Frontal cortex (tissue), 4 donors: Measurements from ENCODE around the gene RAET1E. TPM values are rescaled to one million over a fixed set of nuclear protein-coding genes. Genes with fewer than 3 reads are reported as not detected.
"Not testable (repeated sequence)": the region's sequence is repeated elsewhere in the genome, so short reads cannot be mapped to it uniquely, and the experiment has no call there.

Experiments
- DNase-seq, 2 donors: peaks; one replicate each; pipeline ENCODE4 v3.0.0; 2012; ENCODE audit warnings: low spot score in 2 of 2
- FAIRE-seq: peaks from 2 replicates; lab custom pipeline; 2012; peaks lifted over from hg19 to GRCh38; lab: Jason Lieb, UNC
- total RNA-seq: library from RNA; depleted of rRNA; stranded (reverse); fragments of >200 nt; gene quantifications from one replicate; pipeline ENCODE4 v1.2.3, GENCODE V29; 2014
- donor health status: control.
- donor health status: control.
- donor health status: control.

Gene RAET1E
- not detected for total RNA-seq

GRCh38 chr6:149897855-149898744 is at the start of gene RAET1E:
TSS of gene RAET1E (minus strand) at chr6:149898113. CDS start at chr6:149890901, 7,212 bp downstream.
- no peak for FAIRE-seq

GRCh38 chr6:149947533-149947932 is 49.6 kb upstream of the RAET1E start:
- DNase-seq, FAIRE-seq: not testable (repeated sequence)

More at GRCh38 chr6:149897855-149898744, at the start of gene RAET1E:
- DNase-seq, result no peak

- FAIRE-seq, DNase-seq: not testable (repeated sequence)
Measured at GRCh38 chr6:149946631-149947030, 48.7 kb upstream of the RAET1E start.

GRCh38 chr6:149945276-149945675 is 47.4 kb upstream of the RAET1E start:
- DNase-seq, FAIRE-seq: not testable (repeated sequence)

DNA sequence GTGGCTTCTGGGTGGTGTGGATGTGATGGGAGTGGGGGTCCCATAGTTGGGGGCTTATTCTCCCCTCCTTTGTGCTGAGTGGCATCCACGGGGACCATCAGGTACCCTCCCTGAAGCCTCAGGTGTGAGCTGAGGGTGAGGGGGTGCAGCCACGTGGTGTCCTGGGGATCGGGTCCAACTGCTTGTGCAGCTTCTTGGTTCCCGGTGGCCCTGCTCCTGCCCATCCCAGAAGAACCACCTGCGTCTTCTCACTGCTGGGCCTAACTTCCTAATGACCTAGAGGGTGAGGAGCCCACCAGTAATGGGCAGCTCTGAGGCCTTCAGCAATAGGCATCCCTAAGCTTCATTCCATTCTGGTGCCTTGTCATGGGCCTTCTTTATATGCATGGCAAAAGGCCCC is 45.4 kb upstream of the RAET1E start:
- DNase-seq, FAIRE-seq: not testable (repeated sequence)

GRCh38 chr6:149942461-149942829 is 44.5 kb upstream of the RAET1E start:
- DNase-seq, result no peak
- no peak for FAIRE-seq

DNA sequence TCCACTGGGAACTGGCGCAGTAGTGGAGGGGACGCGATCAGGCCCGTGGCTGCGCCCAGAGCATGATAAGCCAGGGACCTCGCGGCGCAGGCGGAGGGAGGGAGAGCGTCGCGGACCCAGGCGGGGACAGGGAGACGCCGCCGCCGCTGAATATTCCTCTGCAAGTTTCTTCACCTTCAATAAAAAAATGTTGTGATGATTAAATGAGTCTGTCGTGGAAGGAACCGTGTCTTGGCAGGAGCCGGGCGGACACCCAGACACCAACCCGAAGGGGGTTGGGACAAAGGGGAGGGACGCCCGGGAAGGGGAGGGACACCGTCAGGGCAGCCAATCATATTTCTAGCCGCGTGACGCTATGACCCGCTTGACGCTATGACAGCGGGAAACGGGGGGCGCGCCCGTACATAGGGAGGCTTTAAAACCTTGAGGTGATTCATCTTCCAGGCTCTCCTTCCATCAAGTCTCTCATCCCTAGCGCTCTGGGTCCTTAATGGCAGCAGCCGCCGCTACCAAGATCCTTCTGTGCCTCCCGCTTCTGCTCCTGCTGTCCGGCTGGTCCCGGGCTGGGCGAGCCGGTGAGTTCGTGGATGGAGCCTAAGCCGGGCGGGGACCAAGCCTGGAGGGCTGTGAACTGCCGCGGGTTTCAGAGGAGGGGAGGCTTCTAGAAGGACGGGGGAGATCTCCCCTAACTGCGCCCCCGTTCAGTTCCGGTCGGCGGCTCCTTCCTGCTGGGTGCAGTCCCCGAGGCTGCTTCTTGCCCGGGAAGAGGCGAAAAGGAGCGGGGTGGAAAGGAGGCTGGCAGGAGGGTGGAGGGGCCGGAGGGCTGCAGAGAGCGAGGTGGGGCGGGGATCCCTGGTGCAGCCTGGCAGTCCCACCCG is 43.9 kb upstream of the RAET1E start, which contains the start of gene ULBP2:
ULBP2 (plus strand) TSS at position 432 of the 878 bp plus-strand sequence; CDS start at position 491, 59 bp downstream.
- FAIRE-seq (no peak), DNase-seq (peak; percentile 80 to 92)

DNA sequence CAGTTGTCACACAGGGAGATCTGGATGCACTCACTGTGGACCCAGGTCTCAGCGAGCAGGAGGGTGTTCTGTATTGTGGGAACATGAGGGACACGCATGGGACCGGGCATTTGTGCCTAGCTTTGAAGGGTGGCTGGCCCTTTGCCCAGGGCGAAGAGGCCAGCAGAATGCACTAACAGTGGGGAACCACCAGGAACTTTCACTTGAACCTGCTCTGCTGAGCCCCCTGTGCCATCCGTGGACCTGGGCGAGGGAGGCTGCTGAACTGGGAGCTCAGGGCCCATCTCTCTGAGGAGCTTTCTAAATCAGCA is 42.7 kb upstream of the RAET1E start:
- DNase-seq (no peak), FAIRE-seq (no peak)

DNA sequence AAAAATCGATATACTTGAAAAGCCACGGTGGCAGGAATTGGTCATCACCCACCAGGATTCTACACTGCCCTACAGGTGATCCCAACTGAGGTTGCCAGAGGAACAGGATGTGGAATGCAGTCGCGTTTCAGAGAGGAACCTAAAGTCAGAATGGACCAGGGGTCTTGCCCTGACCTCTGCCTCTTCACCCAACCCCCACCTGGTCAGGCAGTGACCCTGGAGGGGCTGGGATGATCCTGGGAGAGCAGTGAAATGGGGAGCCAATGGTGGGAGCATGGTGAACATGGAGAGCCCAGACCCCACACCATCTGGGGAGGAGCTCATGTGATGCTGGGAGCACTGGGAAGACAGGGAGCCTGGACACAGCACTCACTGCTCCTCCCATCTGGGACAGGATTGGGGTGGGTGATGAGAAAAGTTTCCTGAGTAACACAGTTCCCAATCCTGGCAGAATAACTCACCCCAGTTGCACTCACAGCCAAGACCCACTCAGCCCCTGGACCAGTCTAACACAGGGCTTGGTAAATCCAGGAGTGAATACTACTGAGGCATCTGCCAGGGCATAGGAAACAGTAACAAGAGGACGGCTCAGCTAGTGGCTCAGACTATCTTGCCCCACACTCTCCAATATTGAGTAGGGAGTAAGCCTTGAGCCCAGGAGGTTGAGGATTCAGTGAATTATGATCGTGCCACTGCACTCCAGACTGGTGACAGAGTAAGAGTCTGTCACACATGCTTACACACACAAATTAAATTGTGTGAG is 42.2 kb upstream of the RAET1E start:
- FAIRE-seq, result no peak
- no peak for DNase-seq

GRCh38 chr6:149939356-149939648 is 41.4 kb upstream of the RAET1E start:
- DNase-seq (no peak), FAIRE-seq (no peak)

GRCh38 chr6:149938571-149939355 is 40.9 kb upstream of the RAET1E start:
- no peak for FAIRE-seq

DNA sequence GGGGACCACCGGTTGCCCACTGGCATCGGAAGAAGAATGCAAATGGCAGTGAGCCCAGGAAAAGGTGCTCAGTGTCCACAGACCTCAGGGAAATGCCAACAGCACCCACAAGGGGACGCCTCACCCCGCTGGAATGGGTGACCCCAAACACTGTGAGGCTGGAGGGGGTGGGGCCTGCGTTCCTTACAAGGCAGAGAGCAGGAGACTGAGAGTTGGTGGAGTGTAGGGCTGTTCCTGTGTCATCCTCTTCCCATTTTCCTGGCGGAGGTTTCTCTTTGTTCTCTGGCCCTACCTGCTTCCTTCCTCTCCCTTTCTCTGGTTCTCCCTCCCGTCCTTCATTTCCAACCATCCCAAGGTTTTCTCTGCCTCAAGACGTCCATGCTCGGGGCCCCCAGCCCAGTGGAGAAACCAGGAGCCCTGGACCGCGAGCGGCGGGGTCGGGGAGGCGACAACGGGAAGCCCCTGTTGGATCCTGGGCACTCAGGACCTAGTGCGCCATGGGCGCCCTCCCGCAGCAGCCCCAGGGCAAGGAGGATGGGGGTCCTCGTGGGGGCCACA is 40.2 kb upstream of the RAET1E start:
- not testable (repeated sequence) for FAIRE-seq, DNase-seq

More at GRCh38 chr6:149938571-149939355, 40.9 kb upstream of the RAET1E start:
- no peak for DNase-seq

DNA sequence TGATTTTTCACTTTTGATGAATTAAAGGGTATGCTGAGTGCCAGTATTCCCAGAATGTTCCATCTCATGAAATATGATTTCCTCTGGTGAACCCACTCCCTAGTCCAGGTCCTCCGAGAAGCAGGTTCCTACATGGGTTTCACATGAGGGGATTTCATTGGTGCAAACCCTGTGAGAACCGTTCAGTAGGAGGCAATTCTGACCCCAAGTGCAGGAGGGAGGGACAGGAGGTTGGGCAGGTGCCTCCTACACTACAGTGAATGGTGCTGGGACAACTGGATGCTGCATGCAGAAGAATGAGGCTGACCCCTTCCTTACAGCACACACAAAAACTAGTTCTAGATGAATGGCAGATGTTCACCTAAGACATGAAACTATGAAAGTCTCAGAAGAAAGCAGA is 38.8 kb upstream of the RAET1E start:
- FAIRE-seq, result no peak
- DNase-seq, result no peak

DNA sequence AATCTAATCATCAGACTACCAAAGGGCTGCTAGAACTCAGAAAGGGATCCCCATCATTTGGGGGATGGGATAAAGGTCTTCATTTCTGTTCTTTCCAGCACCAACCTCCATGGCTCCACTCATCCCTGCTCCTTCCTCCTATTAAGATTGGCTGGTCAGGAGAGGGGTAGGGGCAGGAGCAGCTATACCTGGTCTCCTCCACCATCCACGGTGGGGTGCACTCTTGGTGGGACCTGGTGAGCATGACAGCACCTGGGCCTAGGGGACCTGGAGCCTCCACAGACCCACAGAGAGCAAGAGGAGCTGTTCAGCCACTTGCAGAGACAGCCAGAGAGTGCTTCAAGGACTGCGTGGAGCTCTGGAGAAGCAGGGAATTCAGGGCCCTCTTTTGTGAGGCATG is 37.8 kb upstream of the RAET1E start:
- no peak for FAIRE-seq
- DNase-seq, result no peak

DNA sequence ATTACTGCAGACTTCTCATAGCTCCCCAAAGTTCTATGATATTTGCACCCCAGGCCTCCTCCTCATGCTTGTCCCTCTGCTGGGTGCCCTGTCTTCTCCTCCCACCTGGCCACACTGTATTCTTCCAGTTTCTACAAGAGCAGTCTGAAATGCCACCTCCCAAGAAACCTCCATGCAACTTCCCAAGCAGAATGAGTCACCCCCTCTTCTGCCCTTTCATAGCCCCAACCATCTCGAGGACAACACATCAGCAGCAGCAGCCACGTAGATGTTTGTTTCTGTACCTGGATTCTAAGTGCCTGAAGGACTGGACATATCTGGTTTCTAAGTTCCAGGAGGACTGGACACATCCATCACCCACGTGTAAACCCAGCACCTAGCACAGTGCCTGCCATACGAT is 37.3 kb upstream of the RAET1E start:
- DNase-seq (no peak), FAIRE-seq (no peak)

DNA sequence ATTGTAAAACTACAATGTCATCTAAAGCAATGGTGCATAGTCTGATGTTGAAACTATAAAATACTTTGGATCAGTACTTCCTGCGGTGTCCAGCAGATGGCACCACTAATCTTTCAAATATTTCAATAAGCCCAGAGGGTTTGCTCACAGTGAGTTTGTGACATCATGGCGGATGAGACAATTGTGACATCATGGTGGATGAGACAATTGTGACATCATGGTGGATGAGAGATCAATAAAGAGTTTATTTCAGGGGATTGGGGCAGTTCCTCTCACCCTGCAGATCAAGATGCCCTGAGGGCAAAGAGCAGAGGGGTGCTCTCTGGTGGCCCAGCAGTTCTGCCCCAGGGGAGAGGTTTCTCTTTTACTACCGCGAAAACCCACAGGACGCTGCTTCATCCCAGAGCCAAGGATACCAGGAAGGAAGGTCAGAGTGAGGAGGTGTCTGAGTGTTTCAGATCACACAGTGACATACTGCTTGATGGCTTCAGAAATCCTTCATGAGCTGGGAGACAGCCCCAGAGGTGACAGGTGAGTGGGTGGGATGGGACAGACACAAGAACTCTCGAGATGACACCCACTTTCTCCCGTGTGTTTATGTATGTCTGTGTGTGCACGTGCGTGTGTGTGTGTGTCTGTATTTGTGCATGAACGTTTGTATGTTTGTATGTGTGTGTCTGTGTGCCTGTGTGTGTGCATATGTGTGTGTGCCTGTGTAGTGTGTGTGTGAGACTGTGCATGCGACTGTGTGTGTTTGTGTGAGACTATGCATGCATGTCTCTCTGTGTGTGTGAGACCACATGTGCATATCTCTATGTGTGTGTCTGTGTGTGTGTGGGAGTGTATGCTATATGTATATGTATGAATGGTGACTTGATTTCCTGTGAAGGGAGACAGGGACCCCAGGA is 36.6 kb upstream of the RAET1E start:
- FAIRE-seq, result peak; percentile 28
- peak; percentile 54 to 59 for DNase-seq

GRCh38 chr6:149933461-149933860 is 35.5 kb upstream of the RAET1E start:
- no peak for DNase-seq
- no peak for FAIRE-seq

DNA sequence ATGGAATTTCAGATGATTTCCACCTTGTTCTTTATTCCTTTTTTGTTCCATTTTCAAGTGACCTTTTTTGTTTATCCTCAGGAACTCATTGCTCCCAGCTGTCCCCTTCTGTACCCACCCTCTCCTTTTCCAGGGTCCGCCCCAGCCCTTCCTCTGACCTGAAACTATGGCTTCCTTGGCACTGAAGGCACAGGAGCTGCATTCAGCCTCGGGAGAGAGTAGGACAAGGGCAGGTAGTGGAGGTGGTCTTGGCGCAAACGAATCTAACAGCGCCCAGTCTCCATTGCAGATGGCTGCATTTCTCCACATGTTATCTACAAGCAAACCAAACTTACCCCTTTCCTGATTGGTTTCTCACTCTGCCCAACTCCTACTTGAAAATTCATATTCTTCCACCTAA is 35.1 kb upstream of the RAET1E start:
- FAIRE-seq, result no peak
- no peak for DNase-seq
